Bone marrow (tissue), 2 donors: ENCODE data around the gene ISM1.

ENCODE experiments used
- DNase-seq, 2 donors: peaks; one replicate each; lab custom pipeline; 2025; lab: John Stamatoyannopoulos, UW

The ISM1 gene

GRCh38 chr20:13256606-13257005 is 35.5 kb downstream of the ISM1 start:
- no peak for DNase-seq

DNA sequence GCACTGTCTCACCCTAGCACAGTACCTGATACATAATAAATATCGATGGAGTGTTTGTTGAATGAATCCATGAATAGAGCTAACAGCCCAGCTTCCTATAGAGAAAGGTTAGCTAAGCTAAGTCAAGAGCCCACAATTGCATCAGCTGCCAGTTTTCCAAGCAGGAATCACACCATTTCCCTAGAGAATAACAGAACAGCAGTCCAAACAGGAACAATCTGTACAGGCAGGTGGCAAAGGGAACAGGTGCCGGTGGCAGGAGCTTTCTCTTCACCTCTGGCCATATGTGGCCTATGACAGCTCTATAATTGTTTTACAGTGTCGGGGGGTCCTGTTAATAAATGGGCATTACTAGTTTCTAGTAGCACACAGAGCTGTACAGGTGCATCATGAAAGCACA is 38.8 kb downstream of the ISM1 start:
- DNase-seq: no peak

DNA sequence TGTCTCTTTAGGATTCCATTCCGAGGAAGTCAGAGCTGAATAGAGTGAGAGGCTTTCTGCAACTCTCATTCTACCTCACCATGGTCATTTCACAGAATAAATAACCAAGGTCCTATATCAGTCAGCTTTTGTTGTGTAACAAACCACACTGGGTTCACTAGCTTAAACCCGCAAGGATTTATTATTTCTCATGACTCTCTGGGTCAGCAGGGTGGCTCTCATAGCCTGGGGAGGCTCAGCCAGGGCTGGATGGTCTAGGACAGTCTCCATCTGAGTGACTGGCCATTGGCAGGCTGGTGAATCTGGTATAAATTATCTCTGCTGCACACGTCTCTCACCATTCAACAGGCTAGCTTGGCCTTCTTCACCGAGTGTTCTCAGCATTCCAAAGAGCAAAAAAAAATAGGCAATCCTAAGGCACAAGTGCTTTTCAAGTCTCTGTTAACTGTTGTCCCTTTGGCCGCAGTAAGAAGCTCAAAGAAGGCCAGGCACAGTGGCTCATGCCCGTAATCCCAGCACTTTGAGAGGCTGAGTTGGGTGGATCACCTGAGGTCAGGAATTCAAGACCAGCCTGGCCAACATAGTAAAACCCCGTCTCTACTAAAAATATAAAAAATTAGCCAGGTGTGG is 39.7 kb downstream of the ISM1 start:
- DNase-seq: no peak

- DNase-seq: no peak
Observed at GRCh38 chr20:13261460-13262301, 40.6 kb downstream of the ISM1 start.

GRCh38 chr20:13262302-13262650 is 41.2 kb downstream of the ISM1 start:
- DNase-seq: no peak

GRCh38 chr20:13262671-13263360 is 41.7 kb downstream of the ISM1 start:
- DNase-seq: no peak

DNA sequence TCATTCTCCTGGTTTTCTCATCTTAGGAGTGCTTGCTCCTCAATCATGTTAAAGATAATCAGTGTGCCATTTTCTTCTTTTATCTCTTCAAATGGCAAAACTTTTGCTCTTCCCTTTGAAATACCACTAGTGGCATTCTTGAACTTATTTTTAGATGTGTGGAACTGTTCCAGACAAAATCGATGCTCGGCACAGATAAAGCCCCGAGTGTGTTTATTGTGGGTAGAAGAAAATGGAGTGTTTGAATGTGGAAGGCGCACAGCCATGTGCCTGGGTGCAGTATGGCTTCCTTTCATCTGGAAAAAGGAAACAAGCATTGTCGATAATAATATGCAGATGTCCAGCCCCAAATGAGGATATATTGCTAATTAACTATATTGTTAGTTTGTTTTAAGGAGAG is 42.4 kb downstream of the ISM1 start:
- no peak for DNase-seq

DNA sequence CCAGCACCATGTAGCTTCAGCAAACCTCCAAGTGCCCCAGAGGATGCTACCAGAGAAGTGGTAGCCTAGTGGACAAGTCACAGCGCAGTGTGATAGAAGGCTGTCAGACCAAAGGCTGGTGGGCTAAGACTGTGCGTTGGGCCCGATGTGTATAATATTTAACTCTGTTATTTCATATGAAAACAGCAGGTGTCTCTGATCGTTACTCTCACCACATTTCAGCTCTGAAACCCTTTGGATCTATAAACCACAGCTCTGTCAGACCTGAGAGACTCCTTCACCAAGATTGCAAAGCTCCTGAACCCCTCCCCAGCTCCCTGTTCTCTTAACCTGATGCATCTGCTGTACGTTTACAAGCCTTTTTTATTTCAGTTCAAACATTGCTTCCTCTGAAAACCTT is 43.8 kb downstream of the ISM1 start:
- no peak for DNase-seq

GRCh38 chr20:13265941-13266340 is 44.9 kb downstream of the ISM1 start:
- no peak for DNase-seq

- DNase-seq: no peak
Observed at GRCh38 chr20:13267231-13267630, 46.2 kb downstream of the ISM1 start.

DNA sequence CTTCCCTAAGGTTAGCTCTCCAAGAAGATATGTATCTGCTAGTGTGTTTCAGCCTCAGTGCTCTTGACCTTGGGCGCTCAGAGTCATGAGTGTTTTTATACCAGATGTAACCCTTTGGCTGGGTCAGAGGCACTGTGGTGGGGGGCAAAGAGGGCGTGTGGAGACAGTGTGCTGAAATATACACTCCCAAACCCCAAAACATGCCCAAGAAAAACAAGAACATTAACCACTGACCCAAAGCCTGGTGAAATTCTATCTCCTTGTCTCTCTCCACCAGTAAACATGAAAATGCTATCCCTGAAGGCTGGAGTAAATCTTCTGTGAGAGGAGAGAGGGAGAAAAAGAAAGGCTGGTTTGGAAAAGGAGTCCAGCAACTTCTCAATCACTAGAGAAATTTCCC is 47.9 kb downstream of the ISM1 start:
- no peak for DNase-seq

DNA sequence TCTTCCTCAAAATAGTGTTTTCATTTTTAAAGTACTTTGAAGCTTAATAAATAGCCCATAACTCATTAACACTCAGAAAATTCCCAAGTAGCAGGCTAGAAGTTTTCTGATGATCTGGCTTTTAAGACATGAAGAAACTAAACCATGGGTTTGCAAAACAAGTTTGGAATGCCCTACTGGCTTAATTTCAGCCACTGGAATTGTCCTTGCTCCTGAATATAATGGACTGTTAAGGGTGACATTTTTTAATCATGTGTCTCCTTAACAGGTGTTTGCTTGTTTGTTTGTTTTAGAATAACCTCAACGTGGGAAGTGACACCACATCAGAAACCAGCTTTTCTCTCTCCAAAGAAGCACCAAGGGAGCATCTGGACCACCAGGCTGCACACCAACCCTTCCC is 49.1 kb downstream of the ISM1 start:
- no peak for DNase-seq

DNA sequence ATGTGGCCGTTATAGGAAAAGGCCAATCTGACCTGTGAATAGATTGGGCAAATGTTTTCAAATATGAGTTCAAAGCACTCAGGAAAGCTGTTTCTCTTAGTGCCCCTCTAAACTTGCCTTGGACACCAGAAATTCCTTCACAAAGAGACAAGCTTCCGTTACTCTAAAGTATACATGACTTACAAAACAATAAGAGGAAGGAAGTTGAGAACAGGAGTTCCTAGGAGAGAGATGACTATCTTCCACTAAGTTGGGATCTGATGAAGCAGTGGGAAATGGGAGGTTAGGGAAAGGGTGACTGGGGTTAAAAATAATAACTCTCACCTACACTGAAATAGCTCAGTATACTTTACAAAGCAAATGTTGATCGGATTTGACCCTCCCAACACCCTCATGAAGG is 50.0 kb downstream of the ISM1 start:
- DNase-seq: no peak

GRCh38 chr20:13271977-13272975 is 51.2 kb downstream of the ISM1 start:
- DNase-seq: no peak

GRCh38 chr20:13274275-13274861 is 53.3 kb downstream of the ISM1 start:
- no peak for DNase-seq

DNA sequence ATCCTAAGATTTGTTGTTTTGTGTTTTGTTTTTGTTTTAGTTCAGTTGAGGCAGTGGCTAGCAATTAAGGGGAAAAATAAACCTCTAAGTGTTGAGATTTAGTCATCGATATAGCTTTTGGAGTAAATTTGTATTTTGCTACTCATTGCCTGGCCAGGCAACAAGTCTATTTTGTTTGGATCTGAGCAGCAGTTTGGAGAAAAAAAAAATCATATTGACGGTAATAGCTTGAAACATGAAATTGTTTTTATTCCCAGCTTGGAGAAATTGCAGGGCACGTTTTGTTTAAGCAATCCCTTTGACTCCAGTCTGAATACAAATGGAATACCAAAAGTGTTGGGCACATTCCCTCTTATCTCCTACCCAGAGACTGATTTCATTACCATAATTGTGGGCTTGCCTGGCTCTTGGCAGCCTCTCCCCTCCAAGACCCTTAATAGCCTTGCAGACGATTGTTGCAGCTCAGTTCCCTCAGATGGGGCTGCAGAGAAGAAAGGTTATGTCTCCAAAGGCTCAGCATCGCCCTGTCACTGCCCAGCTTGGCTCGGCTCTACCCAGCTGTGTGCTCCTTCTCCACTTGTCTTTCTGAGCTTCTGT is 56.0 kb downstream of the ISM1 start:
- no peak for DNase-seq

DNA sequence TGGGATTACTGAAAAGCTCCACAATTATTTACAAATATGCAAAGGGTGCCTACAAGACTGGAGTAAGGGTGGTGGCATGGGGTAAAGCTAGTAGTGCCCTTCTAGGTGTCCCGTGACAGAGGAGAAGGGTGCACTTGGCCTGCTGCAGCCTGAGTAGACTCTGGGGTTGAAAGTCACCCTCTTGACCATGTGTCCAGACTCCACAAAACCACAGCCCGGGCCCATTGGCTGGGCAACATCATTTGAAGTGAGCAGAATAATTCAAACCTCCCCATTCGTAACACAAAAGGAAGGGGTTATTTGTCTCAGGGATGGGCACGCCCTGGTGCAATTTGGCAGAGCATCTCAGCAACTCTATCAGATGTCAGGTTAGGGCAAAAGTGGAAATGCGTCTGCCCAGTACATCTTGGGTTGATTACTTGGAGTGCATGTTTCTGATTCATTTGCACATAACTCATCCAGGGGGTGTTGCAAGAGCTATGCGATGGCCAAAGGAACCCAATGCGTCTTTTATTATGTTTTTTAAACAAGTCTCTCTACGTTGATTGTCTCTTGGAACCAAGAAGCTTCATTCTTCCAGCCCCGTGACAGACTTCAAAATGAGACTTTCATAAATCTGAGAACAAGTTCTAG is 56.7 kb downstream of the ISM1 start:
- DNase-seq: no peak

DNA sequence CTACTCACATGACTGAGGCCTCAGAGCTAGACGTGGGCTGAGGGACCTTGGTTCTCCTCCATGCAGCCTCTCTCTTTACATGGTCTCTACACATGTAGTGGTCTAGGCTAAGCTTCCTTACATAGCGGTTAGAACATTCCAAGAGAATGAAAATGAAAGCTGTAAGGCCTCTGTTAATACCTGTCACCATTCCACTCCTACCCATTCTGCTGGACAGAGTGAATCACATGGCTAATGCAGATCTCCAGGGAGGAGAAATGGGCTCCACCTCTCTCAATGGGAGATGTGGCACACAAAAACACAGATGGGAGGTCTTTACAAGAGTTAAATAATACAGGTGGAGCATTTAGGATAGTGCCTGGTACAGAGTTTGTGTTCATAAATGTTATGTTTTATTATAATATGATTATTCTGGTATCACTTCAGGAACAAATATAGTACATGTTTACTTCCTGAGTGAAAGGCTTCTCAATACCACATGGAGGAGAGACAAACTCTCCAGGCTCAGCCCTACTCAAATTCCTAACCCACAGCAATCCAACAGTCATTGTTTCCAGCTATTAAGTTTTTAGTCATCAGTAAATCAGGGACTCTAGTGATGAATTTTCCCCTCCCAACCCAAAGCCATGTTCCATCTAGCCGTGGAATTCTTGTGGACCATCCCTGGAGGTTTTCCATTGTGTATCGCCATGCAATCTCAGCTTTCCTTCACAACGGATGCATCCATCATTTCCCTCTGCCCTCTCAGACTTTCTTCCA is 57.9 kb downstream of the ISM1 start:
- DNase-seq: no peak

DNA sequence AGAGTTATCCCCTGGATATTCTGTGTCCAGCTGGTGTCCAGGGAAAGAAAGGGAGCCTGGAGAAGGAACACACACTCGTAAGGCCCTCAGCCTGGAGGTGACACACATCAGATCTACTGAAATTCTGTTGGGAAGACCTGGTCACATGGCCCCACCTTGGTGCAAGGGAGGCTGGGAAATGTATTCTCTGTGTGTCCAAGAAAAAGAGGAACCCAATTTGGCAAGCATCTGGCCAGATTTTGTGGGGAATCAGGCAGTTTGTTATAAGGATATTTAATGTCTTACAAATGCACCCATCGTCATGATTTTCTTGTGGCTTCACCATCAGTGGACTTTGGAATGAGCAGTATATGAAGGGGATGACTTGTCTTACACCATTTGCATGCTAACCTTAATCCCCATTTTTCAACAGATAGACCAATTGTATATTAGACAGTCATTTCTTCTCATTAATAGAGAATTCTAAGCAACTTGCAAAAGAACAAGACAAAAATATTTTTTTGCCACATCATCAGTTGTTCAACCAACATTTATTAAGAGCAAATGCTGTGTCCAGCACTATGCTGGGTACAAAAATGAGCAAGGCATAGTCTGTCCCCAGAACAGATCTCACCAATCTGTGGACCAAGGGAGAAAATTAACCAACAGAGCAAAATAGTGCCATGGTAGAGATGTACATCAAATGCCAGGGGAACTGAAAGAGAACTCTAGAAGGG is 59.7 kb downstream of the ISM1 start:
- DNase-seq: no peak
